Mesenchymal stem cell (in vitro differentiated cells and primary cell): ENCODE measurements around the gene RAD51B.

Source experiments
- DNase-seq: peaks from one replicate; pipeline ENCODE4 v3.0.0-alpha.2; 2013
- H2AFZ ChIP-seq: one replicate; pipeline ENCODE4 v1.6.1; 2013; ENCODE audit warnings: low read depth, mild to moderate bottlenecking, control low read depth, inconsistent platforms, low read length, moderate library complexity
- H2AK5ac ChIP-seq: 2 replicates; pipeline ENCODE4 v1.6.1; 2013; ENCODE audit warnings: low read length, moderate library complexity, mild to moderate bottlenecking, inconsistent platforms; ENCODE audit not compliant: severe bottlenecking
- H2BK120ac ChIP-seq: one replicate; pipeline ENCODE4 v1.6.1; 2013; ENCODE audit warnings: low read depth, mild to moderate bottlenecking, inconsistent platforms, low read length, moderate library complexity
- H2BK12ac ChIP-seq, 2 experiments: one replicate each; pipeline ENCODE4 v1.6.1; 2013; ENCODE audit warnings: inconsistent platforms in 2 of 2, low read length in 2 of 2, mild to moderate bottlenecking in 2 of 2, moderate library complexity in 2 of 2, control low read depth in 1 of 2
- H2BK15ac ChIP-seq: one replicate; pipeline ENCODE4 v1.6.1; 2013; ENCODE audit warnings: mild to moderate bottlenecking, low read depth, inconsistent platforms; ENCODE audit not compliant: poor library complexity, severe bottlenecking
- H2BK5ac ChIP-seq: 2 replicates; pipeline ENCODE4 v1.6.1; 2013; ENCODE audit warnings: low read depth, mild to moderate bottlenecking, low read length, control low read depth, inconsistent platforms; ENCODE audit not compliant: poor library complexity, severe bottlenecking
- H3K14ac ChIP-seq, 2 experiments: one replicate each; pipeline ENCODE4 v1.6.1; 2013; ENCODE audit warnings: inconsistent platforms in 2 of 2, low read length in 2 of 2, control low read depth in 1 of 2, mild to moderate bottlenecking in 1 of 2, moderate library complexity in 1 of 2
- H3K18ac ChIP-seq, 2 experiments: one replicate each; pipeline ENCODE4 v1.6.1; 2013; ENCODE audit warnings: inconsistent platforms in 2 of 2, low read length in 2 of 2, control low read depth in 1 of 2, low read depth in 1 of 2, mild to moderate bottlenecking in 1 of 2
- H3K23ac ChIP-seq, 2 experiments: one replicate each; pipeline ENCODE4 v1.6.1; 2013; ENCODE audit warnings: inconsistent platforms in 2 of 2, low read length in 2 of 2, mild to moderate bottlenecking in 2 of 2, moderate library complexity in 2 of 2, control low read depth in 1 of 2
- H3K27ac ChIP-seq: 2 replicates; pipeline ENCODE4 v1.5.1; 2013; ENCODE audit warnings: mild to moderate bottlenecking, moderate library complexity, low read length, control low read depth, inconsistent platforms; ENCODE audit not compliant: poor library complexity, severe bottlenecking
- H3K27me3 ChIP-seq, 2 experiments: 2 replicates each; pipeline versions ENCODE4 v1.6.1 to v1.7.0; 2013; ENCODE audit warnings: low read length in 2 of 2, mild to moderate bottlenecking in 2 of 2, moderate library complexity in 2 of 2, control low read depth in 1 of 2, inconsistent platforms in 1 of 2; ENCODE audit not compliant: control insufficient read depth in 1 of 2, insufficient read depth in 1 of 2
- H3K36me3 ChIP-seq, 2 experiments: 2 replicates each; pipeline versions ENCODE4 v1.6.1 to v1.7.0; 2013; ENCODE audit warnings: low read length in 2 of 2, control low read depth in 1 of 2, inconsistent platforms in 1 of 2, low read depth in 1 of 2, mild to moderate bottlenecking in 1 of 2; ENCODE audit not compliant: insufficient read depth in 2 of 2, control insufficient read depth in 1 of 2
- H3K4ac ChIP-seq, 2 experiments: one replicate each; pipeline ENCODE4 v1.6.1; 2013; ENCODE audit warnings: inconsistent platforms in 2 of 2, low read length in 2 of 2, mild to moderate bottlenecking in 2 of 2, moderate library complexity in 2 of 2, control low read depth in 1 of 2, low read depth in 1 of 2
- H3K4me1 ChIP-seq: 2 replicates; pipeline ENCODE4 v1.6.1; 2013; ENCODE audit warnings: low read depth, low read length, control low read depth; ENCODE audit not compliant: control insufficient read depth, insufficient read depth
- H3K4me2 ChIP-seq: 2 replicates; pipeline ENCODE4 v1.6.1; 2013; ENCODE audit warnings: low read length, mild to moderate bottlenecking, inconsistent platforms; ENCODE audit not compliant: poor library complexity, severe bottlenecking
- H3K4me3 ChIP-seq, 2 experiments: 2 replicates each; pipeline versions ENCODE4 v1.5.1 to v1.7.0; 2013; ENCODE audit warnings: low read length in 2 of 2, mild to moderate bottlenecking in 2 of 2, control low read depth in 1 of 2, low read depth in 1 of 2; ENCODE audit not compliant: insufficient read depth in 1 of 2
- H3K79me1 ChIP-seq: replicated peaks from 2 replicates; pipeline ENCODE4 v1.6.1; 2013; ENCODE audit warnings: mild to moderate bottlenecking, control low read depth, low read length, inconsistent platforms; ENCODE audit not compliant: poor library complexity, severe bottlenecking
- H3K9ac ChIP-seq: 2 replicates; pipeline ENCODE4 v1.7.0; 2013; ENCODE audit warnings: mild to moderate bottlenecking, low read length, moderate library complexity
- H3K9me3 ChIP-seq: 2 replicates; pipeline ENCODE4 v1.7.0; 2013; ENCODE audit warnings: mild to moderate bottlenecking, low read length; ENCODE audit not compliant: control insufficient read depth
- H4K8ac ChIP-seq: one replicate; pipeline ENCODE4 v1.6.1; 2013; ENCODE audit warnings: inconsistent platforms, mild to moderate bottlenecking, low read length, moderate library complexity
- H4K91ac ChIP-seq: one replicate; pipeline ENCODE4 v1.6.1; 2013; ENCODE audit warnings: mild to moderate bottlenecking, low read length, inconsistent platforms
- WGBS: methylation state at CpG from one replicate; pipeline ENCODE4 v1.1.7; 2013; ENCODE audit warnings: mixed read lengths; 5-methylcytosine and 5-hydroxymethylcytosine counted together

The RAD51B gene

GRCh38 chr14:68758301-68758700 is 938.7 kb downstream of the RAD51B start:
- peaks cover 17% of the 10 kb centered on the region for H3K4me1 ChIP-seq
- no peak overlapping the region for H4K8ac ChIP-seq
- no peak overlapping the region for H3K4me3 ChIP-seq
- 91% methylated on average over 3 of the region's 3 CpGs for WGBS
- H3K27ac ChIP-seq, result no peak overlapping the region
- DNase-seq, result no peak
- peak overlapping the region; percentile 54 for H2BK15ac ChIP-seq
- H3K4me2 ChIP-seq, result no peak overlapping the region
- H4K91ac ChIP-seq, result peak overlapping the region; percentile 62
- H3K9ac ChIP-seq, result no peak overlapping the region
- no peak overlapping the region for H2BK5ac ChIP-seq
- peak overlapping the region; percentile 47 to 64 for H3K18ac ChIP-seq
- H3K27me3 ChIP-seq, result no peaks in the 10 kb centered on the region
- no peak overlapping the region for H3K14ac ChIP-seq
- no peaks in the 10 kb centered on the region for H3K9me3 ChIP-seq
- no peaks in the 10 kb centered on the region for H3K36me3 ChIP-seq
- H2AFZ ChIP-seq, result no peak overlapping the region
- H2BK12ac ChIP-seq, result peak overlapping the region; percentile 61 to 78
- no peak overlapping the region for H3K4ac ChIP-seq
- H2AK5ac ChIP-seq, result no peak overlapping the region
- no peak overlapping the region for H3K23ac ChIP-seq
- no peak overlapping the region for H2BK120ac ChIP-seq
- H3K79me1 ChIP-seq, result no peaks in the 10 kb centered on the region

- H3K18ac ChIP-seq, result peak overlapping the region in 1 of 2 experiments; percentile 37
- DNase-seq, result no peak
- H4K8ac ChIP-seq, result no peak overlapping the region
Observed at GRCh38 chr14:68759017-68759560, 939.5 kb downstream of the RAD51B start.

GRCh38 chr14:68759937-68760336 is 940.4 kb downstream of the RAD51B start:
- Histone ChIP-seq H3K27me3 (no peaks in the 10 kb centered on the region), H3K18ac (peak overlapping the region in 1 of 2 experiments; percentile 27), H3K4me1 (peaks cover 17% of the 10 kb centered on the region), H4K8ac (no peak overlapping the region), H3K27ac (no peak overlapping the region), H3K36me3 (no peaks in the 10 kb centered on the region), H4K91ac (no peak overlapping the region), H3K14ac (no peak overlapping the region), H3K4ac (no peak overlapping the region), H2BK120ac (peak overlapping the region; percentile 86), H2BK15ac (peak overlapping the region; percentile 60), H3K4me2 (no peak overlapping the region), H2BK5ac (no peak overlapping the region), H3K9me3 (no peaks in the 10 kb centered on the region), H3K9ac (no peak overlapping the region), H2BK12ac (peak overlapping the region; percentile 47 to 51), H3K23ac (no peak overlapping the region), H2AFZ (no peak overlapping the region), H3K79me1 (no peaks in the 10 kb centered on the region), H3K4me3 (no peak overlapping the region), H2AK5ac (no peak overlapping the region)
- WGBS, result 93% methylated on average over 5 of the region's 5 CpGs
- no peak for DNase-seq

More at GRCh38 chr14:68759017-68759560, 939.5 kb downstream of the RAD51B start:
- H3K4me3 ChIP-seq, result no peak overlapping the region
- H3K4me1 ChIP-seq, result peaks cover 17% of the 10 kb centered on the region
- H2AK5ac ChIP-seq, result no peak overlapping the region
- no peak overlapping the region for H2BK120ac ChIP-seq
- no peak overlapping the region for H3K27ac ChIP-seq
- H2BK12ac ChIP-seq, result peak overlapping the region in 1 of 2 experiments; percentile 69
- no peaks in the 10 kb centered on the region for H3K9me3 ChIP-seq
- H3K36me3 ChIP-seq, result no peaks in the 10 kb centered on the region
- H3K4ac ChIP-seq, result no peak overlapping the region
- no peak overlapping the region for H3K4me2 ChIP-seq
- H2AFZ ChIP-seq, result no peak overlapping the region
- H3K9ac ChIP-seq, result no peak overlapping the region
- no peak overlapping the region for H2BK5ac ChIP-seq
- no peak overlapping the region for H3K23ac ChIP-seq
- no peaks in the 10 kb centered on the region for H3K27me3 ChIP-seq
- H3K79me1 ChIP-seq, result no peaks in the 10 kb centered on the region
- 93% methylated on average over 8 of the region's 8 CpGs for WGBS
- H3K14ac ChIP-seq, result no peak overlapping the region
- H2BK15ac ChIP-seq, result no peak overlapping the region
- peak overlapping the region; percentile 40 for H4K91ac ChIP-seq

GRCh38 chr14:68760761-68761160 is 941.2 kb downstream of the RAD51B start:
- no peak overlapping the region for H3K23ac ChIP-seq
- H3K4me3 ChIP-seq, result no peak overlapping the region
- no peak overlapping the region for H2BK12ac ChIP-seq
- H2BK5ac ChIP-seq, result no peak overlapping the region
- H4K91ac ChIP-seq, result no peak overlapping the region
- 93% methylated on average over 2 of the region's 2 CpGs for WGBS
- no peaks in the 10 kb centered on the region for H3K27me3 ChIP-seq
- peak; percentile 43 for DNase-seq
- H3K9ac ChIP-seq, result no peak overlapping the region
- H3K4me1 ChIP-seq, result peaks cover 17% of the 10 kb centered on the region
- H3K9me3 ChIP-seq, result no peaks in the 10 kb centered on the region
- no peak overlapping the region for H2BK15ac ChIP-seq
- H3K79me1 ChIP-seq, result no peaks in the 10 kb centered on the region
- no peak overlapping the region for H2AK5ac ChIP-seq
- H3K27ac ChIP-seq, result no peak overlapping the region
- no peaks in the 10 kb centered on the region for H3K36me3 ChIP-seq
- no peak overlapping the region for H4K8ac ChIP-seq
- no peak overlapping the region for H3K18ac ChIP-seq
- H2AFZ ChIP-seq, result no peak overlapping the region
- H3K4ac ChIP-seq, result no peak overlapping the region
- H2BK120ac ChIP-seq, result no peak overlapping the region
- no peak overlapping the region for H3K4me2 ChIP-seq
- H3K14ac ChIP-seq, result no peak overlapping the region
